HepG2 (cell line): Measurements from ENCODE around the gene DIPK1B. TPM values are rescaled to one million over a fixed set of nuclear protein-coding genes. Genes with fewer than 3 reads are reported as not detected.

Experiments used
- ATAC-seq: fragments of 200-7000 bp; cut with Tn5 transposase; 3 replicates; pipeline ENCODE4 v1.9.1; 2020; ENCODE audit warnings: mild to moderate bottlenecking, moderate library complexity
- BruUV-seq: library from RNA; stranded (reverse); fragments of 400-500 nt; replicated peaks from 2 replicates; lab custom pipeline; 2021; lab: Mats Ljungman, UMichigan
- CTCF ChIA-PET: fragments of 300-600 bp; formaldehyde crosslinking; extraction: SDS; loops from one replicate; lab custom pipeline; 2021; ENCODE audit warnings: low total read pairs, inconsistent platforms, low intra/inter-chr PET ratio; lab: Yijun Ruan, JAX
- POLR2A ChIA-PET: fragments of 350-600 bp; sonication (Branson Sonifier 250); formaldehyde crosslinking; loops from one replicate; lab custom pipeline; 2020; ENCODE audit warnings: antibody characterized with exemption, inconsistent platforms; lab: Yijun Ruan, JAX
- DNase-seq: peaks from one replicate; pipeline ENCODE4 v3.0.0-alpha.2; 2015; ENCODE audit warnings: low spot score
- FAIRE-seq: peaks from 3 replicates; lab custom pipeline; 2011; peaks lifted over from hg19 to GRCh38; lab: Jason Lieb, UNC
- H2AFZ ChIP-seq: one replicate; pipeline ENCODE4 v1.6.1; 2011; ENCODE audit warnings: low read length, inconsistent platforms
- H3K27ac ChIP-seq: fragments of 300-600 bp; 3 replicates; pipeline ENCODE4 v1.8.0; 2011; ENCODE audit warnings: mixed run types, mild to moderate bottlenecking, mixed read lengths, low read length, inconsistent platforms; ENCODE audit not compliant: insufficient read depth; ENCODE audit errors: extremely low read length
- H3K27me3 ChIP-seq, 2 experiments: fragments of 200-600 bp in 1 of 2; 2 replicates in 1 of 2; 3 replicates in 1 of 2; pipeline versions ENCODE4 v1.6.0 to v1.8.0; 2011; ENCODE audit warnings: low read length in 2 of 2, mild to moderate bottlenecking in 2 of 2, moderate library complexity in 2 of 2, inconsistent platforms in 1 of 2; ENCODE audit not compliant: insufficient read depth in 2 of 2, control insufficient read depth in 1 of 2
- H3K36me3 ChIP-seq, 2 experiments: fragments of 200-600 bp in 1 of 2; replicated peaks in 1 of 2; 2 replicates in 1 of 2; 3 replicates in 1 of 2; pipeline versions ENCODE4 v1.5.1 to v1.8.0; 2011; ENCODE audit warnings: low read length in 2 of 2, inconsistent platforms in 1 of 2; ENCODE audit not compliant: insufficient read depth in 2 of 2, control insufficient read depth in 1 of 2
- H3K4me1 ChIP-seq: 2 replicates; pipeline ENCODE4 v1.5.1; 2012; ENCODE audit warnings: low read length, inconsistent platforms; ENCODE audit not compliant: insufficient read depth
- H3K4me2 ChIP-seq: 2 replicates; pipeline ENCODE4 v1.6.0; 2011; ENCODE audit warnings: low read depth, low read length, inconsistent platforms
- H3K4me3 ChIP-seq, 3 experiments: fragments of 200-600 bp in 1 of 3; sonication (generic), shearing (Covaris generic) in 1 of 3; replicated peaks in 1 of 3; 2 replicates each; pipeline ENCODE4 v1.5.1; 2011 to 2016; ENCODE audit warnings: low read length in 3 of 3, inconsistent platforms in 2 of 3, low read depth in 2 of 3, mild to moderate bottlenecking in 2 of 3, control low read depth in 1 of 3, mixed read lengths in 1 of 3; ENCODE audit not compliant: insufficient read depth in 1 of 3
- H3K79me2 ChIP-seq: one replicate; pipeline ENCODE4 v1.6.1; 2011; ENCODE audit warnings: low read length, inconsistent platforms; ENCODE audit not compliant: insufficient read depth
- H3K9ac ChIP-seq: 2 replicates; pipeline ENCODE4 v1.6.0; 2011; ENCODE audit warnings: mild to moderate bottlenecking, low read depth, low read length, inconsistent platforms; ENCODE audit not compliant: insufficient read depth
- H3K9me3 ChIP-seq: 2 replicates; pipeline ENCODE4 v1.5.1; 2012; ENCODE audit warnings: mild to moderate bottlenecking, low read length
- H4K20me1 ChIP-seq: 2 replicates; pipeline ENCODE4 v1.6.0; 2011; ENCODE audit warnings: inconsistent platforms, mild to moderate bottlenecking, low read length, moderate library complexity; ENCODE audit not compliant: insufficient read depth
- ESRRA ChIP-seq: sonication (generic); formaldehyde crosslinking; IDR thresholded peaks from 2 replicates; pipeline ENCODE4 v1.5.1; 2020; ENCODE audit warnings: mild to moderate bottlenecking, low read depth, missing genetic modification reagents
- ZKSCAN1 ChIP-seq: fragments of 150-350 bp; IDR thresholded peaks from 2 replicates; pipeline ENCODE4 v1.6.1; 2014; ENCODE audit warnings: low read length
- ZNF776 ChIP-seq: sonication (generic); formaldehyde crosslinking; IDR thresholded peaks from 2 replicates; pipeline ENCODE4 v1.4.0; 2020; ENCODE audit warnings: mild to moderate bottlenecking, missing genetic modification reagents
- WGBS: methylation state at CpG from one replicate; pipeline ENCODE4 v1.1.6; 2017; ENCODE audit warnings: low lambda C conversion rate; 5-methylcytosine and 5-hydroxymethylcytosine counted together
- in situ Hi-C: cut with HindIII; loops from 2 replicates; pipeline ENCODE4 v1.10.0; 2017; ENCODE audit warnings: low pct_unique_long_range_greater_than_20kb; ENCODE audit not compliant: extremely low pct_ligation_motif_present
- intact Hi-C: fragments of 100-400 bp; cut with micrococcal nuclease; formaldehyde crosslinking; loops from one replicate; pipeline ENCODE4 v1.10.0; 2022; ENCODE audit not compliant: unreplicated experiment
- polyA plus RNA-seq, 8 experiments: library from polyadenylated mRNA; depleted of rRNA in 3 of 8; stranded (reverse) in 7 of 8; unstranded in 1 of 8; fragments of >200 nt; fragmentation: Illumina TruSeq in 4 of 8; extraction: Trizol in 4 of 8; gene quantifications; 2 replicates each; pipeline versions ENCODE4 v1.2.1 to v1.2.3, GENCODE V29; 2011 to 2016; ENCODE audit warnings: low read depth in 4 of 8, missing spikeins in 1 of 8, mixed read lengths in 1 of 8; ENCODE audit not compliant: insufficient read depth in 1 of 8
- total RNA-seq, 5 experiments: library from RNA; depleted of rRNA; stranded (reverse); fragments of >200 nt; fragmentation: Illumina TruSeq; extraction: Trizol; gene quantifications; 2 replicates each; pipeline ENCODE4 v1.2.3, GENCODE V29; 2016; ENCODE audit warnings: low read depth in 1 of 5
- TF ChIP-seq, protein P1 (sequence below), 2 experiments: IDR thresholded peaks; 2 replicates each; pipeline ENCODE4 v1.6.1; 2011 to 2012; ENCODE audit warnings: low read length in 2 of 2, borderline replicate concordance in 1 of 2, low read depth in 1 of 2, mild to moderate bottlenecking in 1 of 2, moderate library complexity in 1 of 2
- TF ChIP-seq, protein P2 (sequence below): sonication (generic); formaldehyde crosslinking; IDR thresholded peaks from 2 replicates; pipeline ENCODE4 v1.5.0; 2020; ENCODE audit warnings: missing genetic modification reagents, mild to moderate bottlenecking, borderline replicate concordance

DIPK1B gene
- total and polyA plus RNA-seq, 2 of the 13 experiments (the other 11 are each of a cell fraction or from before 2014, with no cell fraction given), result 0.18 to 3.9 TPM

DNA sequence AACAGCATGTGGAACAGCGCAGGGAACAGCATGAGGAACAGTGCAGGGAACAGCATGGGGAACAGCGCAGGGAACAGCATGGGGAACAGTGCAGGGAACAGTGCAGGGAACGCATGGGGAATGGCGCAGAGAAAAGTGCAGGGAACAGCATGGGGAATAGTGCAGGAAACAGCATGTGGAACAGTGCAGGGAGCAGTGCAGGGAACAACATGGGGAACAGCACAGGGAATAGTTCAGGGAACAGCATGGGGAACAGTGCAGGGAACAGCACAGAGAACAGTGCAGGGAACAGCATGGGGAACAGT is 43.7 kb downstream of the DIPK1B start:
- Histone ChIP-seq H3K27me3 (peaks cover 8 to 43% of the 10 kb centered on the region in 2 experiments; a peak in 4 of 5 replicates), H3K4me3 (no peak overlapping the region), H3K27ac (no peak overlapping the region), H3K79me2 (no peaks in the 10 kb centered on the region), H3K36me3 (no peaks in the 10 kb centered on the region), H3K9me3 (peaks cover 14% of the 10 kb centered on the region), H2AFZ (no peak overlapping the region), H4K20me1 (no peaks in the 10 kb centered on the region), H3K4me1 (peaks cover 20% of the 10 kb centered on the region), H3K9ac (no peak overlapping the region), H3K4me2 (no peak overlapping the region)
- CTCF ChIA-PET, result no interaction called here
- POLR2A ChIA-PET, result no interaction called here
- BruUV-seq, result no TSS peak
- in situ Hi-C loops (no loop called here), intact Hi-C loops (no loop called here)
- ATAC-seq (no peak), DNase-seq (no peak), FAIRE-seq (no peak)
- no peak for TF ChIP-seq ZNF776 (CRISPR knock-in tag)
- TF ChIP-seq ESRRA (CRISPR knock-in tag), result no peak
- TF ChIP-seq, protein P1, sequence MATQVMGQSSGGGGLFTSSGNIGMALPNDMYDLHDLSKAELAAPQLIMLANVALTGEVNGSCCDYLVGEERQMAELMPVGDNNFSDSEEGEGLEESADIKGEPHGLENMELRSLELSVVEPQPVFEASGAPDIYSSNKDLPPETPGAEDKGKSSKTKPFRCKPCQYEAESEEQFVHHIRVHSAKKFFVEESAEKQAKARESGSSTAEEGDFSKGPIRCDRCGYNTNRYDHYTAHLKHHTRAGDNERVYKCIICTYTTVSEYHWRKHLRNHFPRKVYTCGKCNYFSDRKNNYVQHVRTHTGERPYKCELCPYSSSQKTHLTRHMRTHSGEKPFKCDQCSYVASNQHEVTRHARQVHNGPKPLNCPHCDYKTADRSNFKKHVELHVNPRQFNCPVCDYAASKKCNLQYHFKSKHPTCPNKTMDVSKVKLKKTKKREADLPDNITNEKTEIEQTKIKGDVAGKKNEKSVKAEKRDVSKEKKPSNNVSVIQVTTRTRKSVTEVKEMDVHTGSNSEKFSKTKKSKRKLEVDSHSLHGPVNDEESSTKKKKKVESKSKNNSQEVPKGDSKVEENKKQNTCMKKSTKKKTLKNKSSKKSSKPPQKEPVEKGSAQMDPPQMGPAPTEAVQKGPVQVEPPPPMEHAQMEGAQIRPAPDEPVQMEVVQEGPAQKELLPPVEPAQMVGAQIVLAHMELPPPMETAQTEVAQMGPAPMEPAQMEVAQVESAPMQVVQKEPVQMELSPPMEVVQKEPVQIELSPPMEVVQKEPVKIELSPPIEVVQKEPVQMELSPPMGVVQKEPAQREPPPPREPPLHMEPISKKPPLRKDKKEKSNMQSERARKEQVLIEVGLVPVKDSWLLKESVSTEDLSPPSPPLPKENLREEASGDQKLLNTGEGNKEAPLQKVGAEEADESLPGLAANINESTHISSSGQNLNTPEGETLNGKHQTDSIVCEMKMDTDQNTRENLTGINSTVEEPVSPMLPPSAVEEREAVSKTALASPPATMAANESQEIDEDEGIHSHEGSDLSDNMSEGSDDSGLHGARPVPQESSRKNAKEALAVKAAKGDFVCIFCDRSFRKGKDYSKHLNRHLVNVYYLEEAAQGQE (IDR thresholded peaks at IDR 0.05; ENCODE audit: borderline replicate concordance in 1 of 2, low read depth in 1 of 2, low read length in 2 of 2), result no peak
- TF ChIP-seq, protein P2, sequence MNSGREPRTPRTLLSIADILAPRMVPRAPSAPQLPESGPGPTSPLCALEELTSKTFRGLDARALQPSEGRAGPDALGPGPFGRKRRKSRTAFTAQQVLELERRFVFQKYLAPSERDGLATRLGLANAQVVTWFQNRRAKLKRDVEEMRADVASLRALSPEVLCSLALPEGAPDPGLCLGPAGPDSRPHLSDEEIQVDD (CRISPR knock-in tag), result no peak
- peak; percentile 62; the same call in 1 of the 2 replicates for TF ChIP-seq ZKSCAN1
- 81% methylated on average over 4 of the region's 4 CpGs for WGBS
